Skin epidermis (tissue), 12 donors: ENCODE data around the gene PIEZO1.
"Not testable (repeated sequence)": the region's sequence is repeated elsewhere in the genome, so short reads cannot be mapped to it uniquely, and the experiment has no call there.

ENCODE experiments used
- H3K27ac ChIP-seq, 21 experiments: fragments of 200-600 bp; sonication (generic) in 11 of 21; one replicate each; pipeline ENCODE4 v1.5.0; 2020; ENCODE audit warnings: mild to moderate bottlenecking in 3 of 21, inconsistent platforms in 2 of 21, moderate library complexity in 2 of 21
- H3K4me3 ChIP-seq, 7 experiments: fragments of 200-600 bp; sonication (generic) in 2 of 7; one replicate each; pipeline ENCODE4 v1.5.0; 2020; ENCODE audit warnings: inconsistent platforms in 2 of 7, mild to moderate bottlenecking in 2 of 7, moderate library complexity in 1 of 7

PIEZO1 gene

GRCh38 chr16:88805340-88805715 is 20.3 kb upstream of the PIEZO1 start:
- H3K4me3 ChIP-seq = peak overlapping the region in 3 of 7 experiments; percentile 60 to 68 (median 62)
- H3K27ac ChIP-seq = no peak overlapping the region

- Histone ChIP-seq H3K4me3 (peak overlapping the region; percentile 59 to 68 (median 62)), H3K27ac (peak overlapping the region in 3 of 21 experiments; percentile 16 to 88 (median 50))
Observed at GRCh38 chr16:88804552-88805339, 19.7 kb upstream of the PIEZO1 start.

- Histone ChIP-seq H3K4me3 (peak overlapping the region; percentile 59 to 68 (median 62)), H3K27ac (peak overlapping the region in 5 of 21 experiments; percentile 16 to 88 (median 76))
Observed at GRCh38 chr16:88804173-88804551, 19.1 kb upstream of the PIEZO1 start.

- H3K4me3 ChIP-seq = peak within 1 kb of the TSS; percentile 59 to 68 (median 62)
Observed at GRCh38 chr16:88803264-88803987, 18.4 kb upstream of the PIEZO1 start, which contains the start of gene CDT1. TSS of gene CDT1 (plus strand) at chr16:88803789. CDS start at chr16:88803832, 43 bp downstream.

GRCh38 chr16:88800277-88800592 is 15.2 kb upstream of the PIEZO1 start:
- Histone ChIP-seq H3K27ac (no peak overlapping the region), H3K4me3 (no peak overlapping the region)

More at GRCh38 chr16:88803264-88803987, 18.4 kb upstream of the PIEZO1 start, which contains the start of gene CDT1:
- peak within 1 kb of the TSS in 20 of 21 experiments; percentile 53 to 88 (median 79) for H3K27ac ChIP-seq

GRCh38 chr16:88799569-88800276 is 14.7 kb upstream of the PIEZO1 start:
- Histone ChIP-seq H3K27ac (no peak overlapping the region), H3K4me3 (no peak overlapping the region)

GRCh38 chr16:88798772-88799455 is 13.9 kb upstream of the PIEZO1 start:
- no peak overlapping the region for H3K27ac ChIP-seq
- no peak overlapping the region for H3K4me3 ChIP-seq

GRCh38 chr16:88798073-88798472 is 13.1 kb upstream of the PIEZO1 start:
- Histone ChIP-seq H3K27ac (no peak overlapping the region), H3K4me3 (no peak overlapping the region)

- Histone ChIP-seq H3K4me3 (no peak overlapping the region), H3K27ac (no peak overlapping the region)
Observed at GRCh38 chr16:88796278-88796677, 11.3 kb upstream of the PIEZO1 start.

- Histone ChIP-seq H3K4me3 (no peak overlapping the region), H3K27ac (peak overlapping the region in 3 of 21 experiments; percentile 24 to 69 (median 35))
Observed at GRCh38 chr16:88793251-88793954, 8.4 kb upstream of the PIEZO1 start.

GRCh38 chr16:88792668-88793250 is 7.7 kb upstream of the PIEZO1 start:
- H3K27ac ChIP-seq = peak overlapping the region in 1 of 21 experiments; percentile 23
- H3K4me3 ChIP-seq = no peak overlapping the region

GRCh38 chr16:88792078-88792550 is 7.1 kb upstream of the PIEZO1 start:
- H3K4me3 ChIP-seq = no peak overlapping the region

GRCh38 chr16:88790312-88791211 is 5.5 kb upstream of the PIEZO1 start:
- H3K4me3 ChIP-seq = no peak overlapping the region
- peak overlapping the region in 14 of 21 experiments; percentile 9 to 92 (median 63) for H3K27ac ChIP-seq

More at GRCh38 chr16:88792078-88792550, 7.1 kb upstream of the PIEZO1 start:
- peak overlapping the region in 2 of 21 experiments; percentile 23 to 68 for H3K27ac ChIP-seq

- no peak overlapping the region for H3K4me3 ChIP-seq
- H3K27ac ChIP-seq = peak overlapping the region in 6 of 21 experiments; percentile 12 to 92 (median 73)
Observed at GRCh38 chr16:88789594-88789993, 4.6 kb upstream of the PIEZO1 start.

- not testable (repeated sequence) for H3K4me3 ChIP-seq, H3K27ac ChIP-seq
Observed at GRCh38 chr16:88788749-88789148, 3.7 kb upstream of the PIEZO1 start.

- H3K27ac ChIP-seq = no peak overlapping the region
- H3K4me3 ChIP-seq = no peak overlapping the region
Observed at GRCh38 chr16:88787579-88788314, 2.7 kb upstream of the PIEZO1 start.

- peak overlapping the region; percentile 60 to 98 (median 96) for H3K27ac ChIP-seq
- H3K4me3 ChIP-seq = peak overlapping the region; percentile 59 to 88 (median 72)
Observed at GRCh38 chr16:88784856-88785105, 239 bp downstream of the PIEZO1 start.
